HCT116 (cell line): ENCODE results near the gene NRP1. TPM values are rescaled to one million over a fixed set of nuclear protein-coding genes. Genes with fewer than 3 reads are reported as not detected.

Experiments
- ATAC-seq: fragments of 200-7000 bp; cut with Tn5 transposase; 2 replicates; pipeline ENCODE4 v1.9.1; 2020; ENCODE audit warnings: mild to moderate bottlenecking, moderate library complexity
- BruUV-seq: library from RNA; stranded (reverse); fragments of 400-500 nt; replicated peaks from 2 replicates; lab custom pipeline; 2021; lab: Mats Ljungman, UMichigan
- CTCF ChIA-PET: fragments of 300-600 bp; sonication (Branson Sonifier 250); formaldehyde crosslinking; loops from one replicate; lab custom pipeline; 2021; ENCODE audit warnings: antibody characterized with exemption; lab: Charles Lee
- POLR2A ChIA-PET: fragments of 300-600, 350-600 bp; sonication (Branson Sonifier 250); formaldehyde crosslinking; loops from one replicate; lab custom pipeline; 2021; ENCODE audit warnings: antibody characterized with exemption; lab: Charles Lee
- RAD21 ChIA-PET, 2 experiments: fragments of 300-600 bp; sonication (Branson Sonifier 250); formaldehyde crosslinking; loops; one replicate each; lab custom pipeline; 2023; ENCODE audit warnings: low total read pairs in 2 of 2; ENCODE audit not compliant: uncharacterized antibody in 2 of 2, unreplicated experiment in 2 of 2, low non-redundant PET in 1 of 2; lab: Charles Lee
- DNase-seq: peaks from one replicate; pipeline ENCODE4 v3.0.0-alpha.2; 2010; ENCODE audit warnings: low read depth, low spot score
- H2AFZ ChIP-seq: fragments of 200-600 bp; shearing (Covaris generic), sonication (generic); 2 replicates; pipeline ENCODE4 v1.6.1; 2017; ENCODE audit warnings: low read depth, mixed run types, mixed read lengths, antibody characterized with exemption, low read length; ENCODE audit not compliant: poor library complexity, severe bottlenecking
- H3K27ac ChIP-seq: 2 replicates; pipeline ENCODE4 v1.5.1; 2012; ENCODE audit warnings: low read depth, low read length
- H3K27me3 ChIP-seq: fragments of 200-600 bp; sonication (generic); 2 replicates; pipeline ENCODE4 v1.6.1; 2016; ENCODE audit warnings: mixed run types, low read length, mixed read lengths; ENCODE audit not compliant: insufficient read depth
- H3K36me3 ChIP-seq, 2 experiments: fragments of 200-500 bp in 1 of 2; fragments of 200-600 bp in 1 of 2; sonication (Bioruptor generic) in 1 of 2; sonication (generic) in 1 of 2; 2 replicates each; pipeline versions ENCODE4 v1.5.1 to v1.6.1; 2014 to 2016; ENCODE audit warnings: low read length in 2 of 2, inconsistent platforms in 1 of 2, mixed read lengths in 1 of 2, mixed run types in 1 of 2; ENCODE audit not compliant: insufficient read depth in 2 of 2, control insufficient read depth in 1 of 2
- H3K4me1 ChIP-seq, 2 experiments: fragments of 200-600 bp in 1 of 2; sonication (generic) in 1 of 2; 2 replicates each; pipeline versions ENCODE4 v1.5.1 to v1.6.1; 2012 to 2017; ENCODE audit warnings: low read length in 2 of 2, inconsistent platforms in 1 of 2, mild to moderate bottlenecking in 1 of 2, mixed read lengths in 1 of 2, mixed run types in 1 of 2, moderate library complexity in 1 of 2; ENCODE audit not compliant: insufficient read depth in 2 of 2, control insufficient read depth in 1 of 2
- H3K4me2 ChIP-seq: fragments of 200-600 bp; sonication (generic); 2 replicates; pipeline ENCODE4 v1.6.1; 2017; ENCODE audit warnings: mixed run types, low read length, mixed read lengths
- H3K4me3 ChIP-seq, 2 experiments: fragments of 200-600 bp in 1 of 2; sonication (generic) in 1 of 2; replicated peaks in 1 of 2; 2 replicates each; pipeline ENCODE4 v1.5.1; 2011 to 2016; ENCODE audit warnings: low read length in 2 of 2, control low read depth in 1 of 2, low read depth in 1 of 2, mild to moderate bottlenecking in 1 of 2, mixed read lengths in 1 of 2, mixed run types in 1 of 2
- H3K79me2 ChIP-seq: fragments of 200-600 bp; sonication (generic); 2 replicates; pipeline ENCODE4 v1.6.1; 2017; ENCODE audit warnings: mild to moderate bottlenecking, mixed run types, low read length, moderate library complexity, mixed read lengths; ENCODE audit not compliant: insufficient read depth
- H3K9ac ChIP-seq: fragments of 200-600 bp; sonication (generic); 2 replicates; pipeline ENCODE4 v1.6.1; 2016; ENCODE audit warnings: low read length, mixed read lengths
- H3K9me2 ChIP-seq: fragments of 200-600 bp; sonication (generic), shearing (Covaris generic); 2 replicates; pipeline ENCODE4 v1.6.1; 2017; ENCODE audit warnings: mixed run types, mild to moderate bottlenecking, moderate library complexity; ENCODE audit not compliant: insufficient read depth
- H3K9me3 ChIP-seq, 2 experiments: fragments of 200-500 bp in 1 of 2; fragments of 200-600 bp in 1 of 2; sonication (Bioruptor generic) in 1 of 2; sonication (generic) in 1 of 2; 2 replicates each; pipeline ENCODE4 v1.6.1; 2014 to 2017; ENCODE audit warnings: low read length in 2 of 2, mixed read lengths in 2 of 2, inconsistent platforms in 1 of 2, low read depth in 1 of 2, mild to moderate bottlenecking in 1 of 2, mixed run types in 1 of 2, moderate library complexity in 1 of 2; ENCODE audit not compliant: control insufficient read depth in 1 of 2, insufficient read depth in 1 of 2
- H4K20me1 ChIP-seq: fragments of 200-600 bp; sonication (generic), shearing (Covaris generic); 2 replicates; pipeline ENCODE4 v1.6.1; 2017; ENCODE audit warnings: mixed run types, mild to moderate bottlenecking, moderate library complexity; ENCODE audit not compliant: insufficient read depth
- CBX3 ChIP-seq: IDR thresholded peaks from 2 replicates; pipeline ENCODE4 v1.6.1; 2012; ENCODE audit warnings: low read depth
- CEBPB ChIP-seq: IDR thresholded peaks from 2 replicates; pipeline ENCODE4 v1.6.1; 2012; ENCODE audit warnings: low read depth
- CTCF ChIP-seq, 3 experiments: fragments of 200-600 bp in 1 of 3; sonication (generic) in 1 of 3; IDR thresholded peaks in 2 of 3; conservative IDR thresholded peaks in 1 of 3; 2 replicates each; pipeline ENCODE4 v1.5.1; 2012 to 2017; ENCODE audit warnings: low read depth in 2 of 3, low read length in 2 of 3, antibody characterized with exemption in 1 of 3, borderline replicate concordance in 1 of 3, control low read depth in 1 of 3, mild to moderate bottlenecking in 1 of 3, mixed read lengths in 1 of 3, mixed run types in 1 of 3, moderate library complexity in 1 of 3; ENCODE audit not compliant: insufficient read depth in 1 of 3
- ELF1 ChIP-seq: IDR thresholded peaks from 2 replicates; pipeline ENCODE4 v1.6.1; 2012; ENCODE audit warnings: low read depth, borderline replicate concordance
- EZH2 ChIP-seq: fragments of 200-600 bp; sonication (generic); IDR thresholded peaks from 2 replicates; pipeline ENCODE4 v1.6.1; 2017; ENCODE audit warnings: antibody characterized with exemption, mixed run types
- EZH2phosphoT487 ChIP-seq: fragments of 200-600 bp; IDR thresholded peaks from 2 replicates; pipeline ENCODE4 v1.6.1; 2018; ENCODE audit warnings: antibody characterized with exemption, borderline replicate concordance
- FOSL1 ChIP-seq: IDR thresholded peaks from 2 replicates; pipeline ENCODE4 v1.6.1; 2012; ENCODE audit warnings: low read depth
- JUND ChIP-seq: IDR thresholded peaks from 2 replicates; pipeline ENCODE4 v1.6.1; 2012
- MAX ChIP-seq: IDR thresholded peaks from 2 replicates; pipeline ENCODE4 v1.6.1; 2012
- POLR2AphosphoS5 ChIP-seq: IDR thresholded peaks from 2 replicates; pipeline ENCODE4 v1.6.1; 2011; ENCODE audit warnings: mild to moderate bottlenecking, low read depth, low read length, moderate library complexity
- RAD21 ChIP-seq: IDR thresholded peaks from 2 replicates; pipeline ENCODE4 v1.6.1; 2012; ENCODE audit warnings: low read depth, mild to moderate bottlenecking
- SIN3A ChIP-seq: IDR thresholded peaks from 2 replicates; pipeline ENCODE4 v1.6.1; 2012; ENCODE audit warnings: low read depth
- SP1 ChIP-seq: IDR thresholded peaks from 2 replicates; pipeline ENCODE4 v1.6.1; 2012; ENCODE audit warnings: low read depth
- YY1 ChIP-seq: IDR thresholded peaks from 2 replicates; pipeline ENCODE4 v1.6.1; 2011; ENCODE audit warnings: low read length, low read depth, moderate library complexity, mild to moderate bottlenecking; ENCODE audit not compliant: insufficient replicate concordance; ENCODE audit errors: extremely low read depth
- ZFX ChIP-seq: fragments of 450-650 bp; IDR thresholded peaks from 2 replicates; pipeline ENCODE4 v1.6.1; 2017
- intact Hi-C: fragments of 100-400 bp; cut with micrococcal nuclease; formaldehyde crosslinking; loops from 2 replicates; pipeline ENCODE4 v1.10.0; 2022
- total RNA-seq: library from RNA; stranded (reverse); gene quantifications from one replicate; pipeline ENCODE4 v1.2.1, GENCODE V29; 2021; ENCODE audit not compliant: unreplicated experiment
- TF ChIP-seq, protein P1 (sequence below): IDR thresholded peaks from 2 replicates; pipeline ENCODE4 v1.6.1; 2011; ENCODE audit warnings: mild to moderate bottlenecking, low read length, moderate library complexity; ENCODE audit not compliant: insufficient replicate concordance; ENCODE audit errors: extremely low read depth
- TF ChIP-seq, protein P2 (sequence below): IDR thresholded peaks from 2 replicates; pipeline ENCODE4 v1.6.1; 2012; ENCODE audit warnings: low read depth

Gene NRP1
- total RNA-seq, 1 experiment from 2014 or later, result 3.8 TPM

GRCh38 chr10:33150146-33150545 is 184.3 kb downstream of the NRP1 start:
- POLR2A ChIA-PET, result no interaction called here
- peaks cover 12 to 17% of the 10 kb centered on the region in 2 experiments for H3K4me1 ChIP-seq
- RAD21 ChIA-PET, result no interaction called here
- no TSS peak for BruUV-seq
- no peaks in the 10 kb centered on the region for H3K9me3 ChIP-seq
- H3K27ac ChIP-seq, result no peak overlapping the region
- no peaks in the 10 kb centered on the region for H4K20me1 ChIP-seq
- H3K27me3 ChIP-seq, result no peaks in the 10 kb centered on the region
- CTCF ChIA-PET, result no interaction called here
- no peak for DNase-seq
- no peak overlapping the region for H2AFZ ChIP-seq
- H3K36me3 ChIP-seq, result no peaks in the 10 kb centered on the region
- H3K79me2 ChIP-seq, result no peaks in the 10 kb centered on the region
- no peak for TF ChIP-seq SIN3A
- TF ChIP-seq YY1, result no peak
- TF ChIP-seq CEBPB, result no peak
- no peak for TF ChIP-seq POLR2AphosphoS5
- TF ChIP-seq SP1, result no peak
- no peak for TF ChIP-seq JUND
- TF ChIP-seq EZH2phosphoT487, result no peak
- TF ChIP-seq CTCF (IDR thresholded peaks at IDR 0.05 in 2 of 3, conservative IDR thresholded peaks at IDR 0.05 in 1 of 3; ENCODE audit: borderline replicate concordance in 1 of 3, insufficient read depth in 1 of 3, low read depth in 2 of 3, low read length in 2 of 3), result no peak
- TF ChIP-seq, protein P1, sequence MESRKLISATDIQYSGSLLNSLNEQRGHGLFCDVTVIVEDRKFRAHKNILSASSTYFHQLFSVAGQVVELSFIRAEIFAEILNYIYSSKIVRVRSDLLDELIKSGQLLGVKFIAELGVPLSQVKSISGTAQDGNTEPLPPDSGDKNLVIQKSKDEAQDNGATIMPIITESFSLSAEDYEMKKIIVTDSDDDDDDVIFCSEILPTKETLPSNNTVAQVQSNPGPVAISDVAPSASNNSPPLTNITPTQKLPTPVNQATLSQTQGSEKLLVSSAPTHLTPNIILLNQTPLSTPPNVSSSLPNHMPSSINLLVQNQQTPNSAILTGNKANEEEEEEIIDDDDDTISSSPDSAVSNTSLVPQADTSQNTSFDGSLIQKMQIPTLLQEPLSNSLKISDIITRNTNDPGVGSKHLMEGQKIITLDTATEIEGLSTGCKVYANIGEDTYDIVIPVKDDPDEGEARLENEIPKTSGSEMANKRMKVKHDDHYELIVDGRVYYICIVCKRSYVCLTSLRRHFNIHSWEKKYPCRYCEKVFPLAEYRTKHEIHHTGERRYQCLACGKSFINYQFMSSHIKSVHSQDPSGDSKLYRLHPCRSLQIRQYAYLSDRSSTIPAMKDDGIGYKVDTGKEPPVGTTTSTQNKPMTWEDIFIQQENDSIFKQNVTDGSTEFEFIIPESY, result no peak
- TF ChIP-seq RAD21, result no peak
- no peak for TF ChIP-seq ELF1
- TF ChIP-seq FOSL1, result no peak
- TF ChIP-seq ZFX, result no peak
- TF ChIP-seq CBX3, result no peak
- TF ChIP-seq, protein P2, sequence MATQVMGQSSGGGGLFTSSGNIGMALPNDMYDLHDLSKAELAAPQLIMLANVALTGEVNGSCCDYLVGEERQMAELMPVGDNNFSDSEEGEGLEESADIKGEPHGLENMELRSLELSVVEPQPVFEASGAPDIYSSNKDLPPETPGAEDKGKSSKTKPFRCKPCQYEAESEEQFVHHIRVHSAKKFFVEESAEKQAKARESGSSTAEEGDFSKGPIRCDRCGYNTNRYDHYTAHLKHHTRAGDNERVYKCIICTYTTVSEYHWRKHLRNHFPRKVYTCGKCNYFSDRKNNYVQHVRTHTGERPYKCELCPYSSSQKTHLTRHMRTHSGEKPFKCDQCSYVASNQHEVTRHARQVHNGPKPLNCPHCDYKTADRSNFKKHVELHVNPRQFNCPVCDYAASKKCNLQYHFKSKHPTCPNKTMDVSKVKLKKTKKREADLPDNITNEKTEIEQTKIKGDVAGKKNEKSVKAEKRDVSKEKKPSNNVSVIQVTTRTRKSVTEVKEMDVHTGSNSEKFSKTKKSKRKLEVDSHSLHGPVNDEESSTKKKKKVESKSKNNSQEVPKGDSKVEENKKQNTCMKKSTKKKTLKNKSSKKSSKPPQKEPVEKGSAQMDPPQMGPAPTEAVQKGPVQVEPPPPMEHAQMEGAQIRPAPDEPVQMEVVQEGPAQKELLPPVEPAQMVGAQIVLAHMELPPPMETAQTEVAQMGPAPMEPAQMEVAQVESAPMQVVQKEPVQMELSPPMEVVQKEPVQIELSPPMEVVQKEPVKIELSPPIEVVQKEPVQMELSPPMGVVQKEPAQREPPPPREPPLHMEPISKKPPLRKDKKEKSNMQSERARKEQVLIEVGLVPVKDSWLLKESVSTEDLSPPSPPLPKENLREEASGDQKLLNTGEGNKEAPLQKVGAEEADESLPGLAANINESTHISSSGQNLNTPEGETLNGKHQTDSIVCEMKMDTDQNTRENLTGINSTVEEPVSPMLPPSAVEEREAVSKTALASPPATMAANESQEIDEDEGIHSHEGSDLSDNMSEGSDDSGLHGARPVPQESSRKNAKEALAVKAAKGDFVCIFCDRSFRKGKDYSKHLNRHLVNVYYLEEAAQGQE, result no peak
- no peak for TF ChIP-seq EZH2
- no peak for TF ChIP-seq MAX
- no peaks in the 10 kb centered on the region for H3K9me2 ChIP-seq
- intact Hi-C loops, result no loop called here
- H3K4me2 ChIP-seq, result no peak overlapping the region
- no peak for ATAC-seq
- H3K4me3 ChIP-seq, result no peak overlapping the region
- no peak overlapping the region for H3K9ac ChIP-seq
